ENCODE data around the gene COMMD1. TPM values are rescaled to one million over a fixed set of nuclear protein-coding genes. Genes with fewer than 3 reads are reported as not detected.

COMMD1 gene
- total RNA-seq (2022; extraction: Qiagen RNA extraction): 40.6 to 48.3 TPM (median 46.4 TPM) in 5 replicates

DNA sequence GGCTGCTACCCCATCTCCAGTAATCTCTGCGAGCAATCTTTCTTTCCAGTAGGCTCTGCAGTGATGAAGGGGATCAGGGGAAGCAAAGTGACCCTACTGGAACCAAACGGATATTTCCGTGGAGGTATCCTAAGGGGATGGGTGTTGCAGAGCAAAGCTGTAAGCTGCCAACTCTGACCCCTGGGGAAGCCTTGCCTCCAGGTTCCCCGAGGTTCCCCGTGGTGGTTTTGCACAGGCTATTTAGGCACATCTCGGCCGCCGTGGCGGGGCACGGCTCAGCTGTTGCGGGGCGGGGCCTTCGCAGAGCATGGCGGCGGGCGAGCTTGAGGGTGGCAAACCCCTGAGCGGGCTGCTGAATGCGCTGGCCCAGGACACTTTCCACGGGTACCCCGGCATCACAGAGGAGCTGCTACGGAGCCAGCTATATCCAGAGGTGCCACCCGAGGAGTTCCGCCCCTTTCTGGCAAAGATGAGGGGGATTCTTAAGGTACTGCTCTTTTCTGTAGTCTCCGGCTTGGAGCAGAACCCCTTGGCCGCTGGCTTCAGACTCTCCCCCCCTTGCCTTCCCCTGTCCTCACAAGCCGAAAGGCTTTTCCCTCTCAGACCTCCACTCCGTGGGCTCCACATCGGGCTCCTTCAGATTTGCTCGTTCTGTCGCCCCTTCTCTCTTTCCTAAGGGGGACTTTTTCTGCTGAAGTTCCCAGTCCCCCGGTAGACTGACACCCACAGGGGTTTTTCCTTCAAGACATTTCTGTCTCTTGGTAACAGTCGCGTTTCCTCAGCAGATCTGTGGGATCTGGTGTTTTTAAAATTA lies at the start of gene COMMD1:
TSS of gene COMMD1 (plus strand) at position 303 of the 814 bp plus-strand sequence. CDS start at position 308, 5 bp downstream.

DNA sequence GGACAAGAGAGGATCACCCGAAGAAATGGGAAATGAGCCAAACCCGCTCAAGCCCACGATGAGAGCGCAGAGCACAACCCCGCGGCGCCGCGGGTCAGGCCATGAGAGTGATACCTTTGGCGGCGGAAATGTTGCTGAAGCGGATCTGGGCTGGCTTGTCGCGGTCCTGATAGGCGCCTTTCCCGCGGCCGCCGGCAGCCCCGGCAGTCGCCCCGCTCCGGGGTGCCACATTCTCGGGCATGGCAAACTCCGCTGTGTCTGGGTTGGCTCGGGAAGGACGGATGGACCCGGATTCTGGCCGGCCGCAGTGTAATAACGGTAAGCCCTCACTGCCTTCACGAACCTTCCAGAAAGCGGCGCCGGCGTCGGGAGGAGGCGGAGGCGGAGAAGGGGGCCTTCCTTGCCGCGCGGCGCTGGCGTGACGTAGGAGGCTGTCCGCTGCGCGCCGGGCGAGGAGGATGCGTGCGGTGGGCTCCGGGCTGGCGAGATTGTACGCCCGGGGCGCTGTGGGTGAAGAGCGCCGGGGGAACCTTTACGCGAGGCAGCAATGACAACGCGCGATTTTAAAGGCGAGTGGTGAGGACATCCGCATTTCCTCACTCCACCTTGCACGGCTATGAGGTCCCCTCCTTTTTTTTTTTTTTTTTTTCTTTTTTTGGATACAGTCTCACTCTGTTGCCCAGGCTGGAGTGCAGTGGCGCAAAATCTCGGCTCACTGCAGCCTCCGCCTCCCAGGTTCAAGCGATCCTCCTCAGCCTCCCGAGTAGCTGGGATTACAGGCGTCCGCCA lies 17.0 kb upstream of the COMMD1 start, which contains the start of gene CCT4:
TSS of gene CCT4 (minus strand) at position 390 of the 789 bp plus-strand sequence. CDS start at position 241, 149 bp downstream.

Other genes with a start within 250 kb of the COMMD1 start
- gene FAM161A, start 51.6 kb upstream of the COMMD1 start, total RNA-seq (2022; extraction: Qiagen RNA extraction): 6.4 to 8.2 TPM (median 7.6 TPM) in 5 replicates
- 300 to 307 TPM (median 303 TPM) in 5 replicates for gene CCT4, start 17.0 kb upstream of the COMMD1 start, total RNA-seq (2022; extraction: Qiagen RNA extraction)

All from A549 treated with Mapracorat at 1 μM for 4 hours (cell line).